SK-N-SH (cell line): Measurements from ENCODE around the gene CRIP3. TPM values are rescaled to one million over a fixed set of nuclear protein-coding genes. Genes with fewer than 3 reads are reported as not detected.

ENCODE experiments used
- CTCF ChIA-PET: fragments of 300-600, 350-600 bp; formaldehyde crosslinking; extraction: SDS; loops from one replicate; lab custom pipeline; 2021; lab: Yijun Ruan, JAX
- POLR2A ChIA-PET: fragments of 350-600 bp; sonication (Branson Sonifier 250); formaldehyde crosslinking; extraction: SDS; loops from one replicate; lab custom pipeline; 2020; ENCODE audit warnings: antibody characterized with exemption, inconsistent platforms; lab: Yijun Ruan, JAX
- DNase-seq: peaks from one replicate; pipeline ENCODE4 v3.0.0; 2012
- H2AFZ ChIP-seq: fragments of 200-600 bp; sonication (generic); 2 replicates; pipeline ENCODE4 v1.8.1; 2016; ENCODE audit warnings: antibody characterized with exemption, mild to moderate bottlenecking, low read depth
- H3F3A ChIP-seq: fragments of 200-600 bp; sonication (generic); replicated peaks from 2 replicates; pipeline ENCODE3; 2016; ENCODE audit warnings: antibody characterized with exemption, mild to moderate bottlenecking; ENCODE audit not compliant: insufficient read depth
- H3K27ac ChIP-seq, 2 experiments: fragments of 200-500 bp in 1 of 2; fragments of 200-600 bp in 1 of 2; sonication (Bioruptor generic) in 1 of 2; sonication (generic), shearing (Covaris generic) in 1 of 2; 2 replicates each; pipeline versions ENCODE4 v1.5.1 to v1.6.1; 2014 to 2016; ENCODE audit warnings: low read depth in 2 of 2, inconsistent platforms in 1 of 2, low read length in 1 of 2, mild to moderate bottlenecking in 1 of 2, mixed read lengths in 1 of 2
- H3K27me3 ChIP-seq: fragments of 200-600 bp; sonication (generic), shearing (Covaris generic); 2 replicates; pipeline ENCODE4 v1.6.1; 2016; ENCODE audit warnings: mixed run types; ENCODE audit not compliant: insufficient read depth
- H3K36me3 ChIP-seq, 2 experiments: fragments of 200-500 bp in 1 of 2; fragments of 200-600 bp in 1 of 2; sonication (Bioruptor generic) in 1 of 2; sonication (generic) in 1 of 2; replicated peaks in 1 of 2; 2 replicates each; pipeline versions ENCODE3 to v1.5.1; 2014 to 2016; ENCODE audit warnings: low read length in 1 of 2, mild to moderate bottlenecking in 1 of 2; ENCODE audit not compliant: insufficient read depth in 2 of 2, control insufficient read depth in 1 of 2
- H3K4me1 ChIP-seq, 2 experiments: fragments of 200-500 bp in 1 of 2; fragments of 200-600 bp in 1 of 2; sonication (Bioruptor generic) in 1 of 2; sonication (generic), shearing (Covaris generic) in 1 of 2; 2 replicates each; pipeline versions ENCODE4 v1.5.1 to v1.6.1; 2014 to 2016; ENCODE audit warnings: low read depth in 1 of 2, low read length in 1 of 2, mixed run types in 1 of 2; ENCODE audit not compliant: insufficient read depth in 2 of 2, control insufficient read depth in 1 of 2
- H3K4me2 ChIP-seq: fragments of 200-600 bp; sonication (generic), shearing (Covaris generic); 2 replicates; pipeline ENCODE4 v1.6.1; 2017; ENCODE audit warnings: mixed run types
- H3K4me3 ChIP-seq, 2 experiments: fragments of 200-500 bp in 1 of 2; fragments of 200-600 bp in 1 of 2; sonication (Bioruptor generic) in 1 of 2; sonication (generic), shearing (Covaris generic) in 1 of 2; 2 replicates each; pipeline versions ENCODE4 v1.5.1 to v1.8.1; 2014 to 2016; ENCODE audit warnings: low read depth in 2 of 2, inconsistent platforms in 1 of 2, low read length in 1 of 2, mild to moderate bottlenecking in 1 of 2, mixed read lengths in 1 of 2, moderate library complexity in 1 of 2
- H3K79me2 ChIP-seq: fragments of 200-600 bp; sonication (generic); 2 replicates; pipeline ENCODE4 v1.8.1; 2017; ENCODE audit warnings: mild to moderate bottlenecking; ENCODE audit not compliant: insufficient read depth
- H3K9ac ChIP-seq: fragments of 200-600 bp; sonication (generic); 2 replicates; pipeline ENCODE4 v1.6.1; 2017; ENCODE audit warnings: mixed run types
- H3K9me2 ChIP-seq: fragments of 200-600 bp; sonication (generic); 2 replicates; pipeline ENCODE4 v1.6.1; 2017; ENCODE audit warnings: mixed run types
- H3K9me3 ChIP-seq: fragments of 200-600 bp; sonication (generic); 2 replicates; pipeline ENCODE4 v1.6.1; 2017; ENCODE audit warnings: mixed run types, mild to moderate bottlenecking, moderate library complexity
- H4K20me1 ChIP-seq: fragments of 200-600 bp; sonication (generic); 2 replicates; pipeline ENCODE4 v1.6.1; 2017; ENCODE audit warnings: mild to moderate bottlenecking, mixed run types; ENCODE audit not compliant: insufficient read depth
- EP300 ChIP-seq, 2 experiments: IDR thresholded peaks; 2 replicates each; pipeline versions ENCODE4 v1.4.0 to v1.6.1; 2012; ENCODE audit warnings: borderline replicate concordance in 1 of 2, low read depth in 1 of 2, low read length in 1 of 2
- EZH2phosphoT487 ChIP-seq: fragments of 200-600 bp; sonication (generic); IDR thresholded peaks from 2 replicates; pipeline ENCODE4 v1.6.1; 2017; ENCODE audit warnings: low read depth, mixed run types, mild to moderate bottlenecking, antibody characterized with exemption, moderate library complexity, borderline replicate concordance
- FOXJ3 ChIP-seq: sonication (generic); formaldehyde crosslinking; IDR thresholded peaks from 2 replicates; pipeline ENCODE4 v1.5.1; 2020; ENCODE audit warnings: mild to moderate bottlenecking, missing genetic modification reagents
- FOXM1 ChIP-seq: IDR thresholded peaks from 2 replicates; pipeline ENCODE4 v1.4.0; 2012; ENCODE audit warnings: low read depth, mild to moderate bottlenecking
- GABPA ChIP-seq: IDR thresholded peaks from 2 replicates; pipeline ENCODE4 v1.4.0; 2012; ENCODE audit warnings: low read depth, mild to moderate bottlenecking
- MAX ChIP-seq: IDR thresholded peaks from 2 replicates; pipeline ENCODE4 v1.4.0; 2012; ENCODE audit warnings: low read depth
- MEF2A ChIP-seq: IDR thresholded peaks from 2 replicates; pipeline ENCODE4 v1.4.0; 2012; ENCODE audit warnings: low read depth, borderline replicate concordance
- NFIC ChIP-seq: IDR thresholded peaks from 2 replicates; pipeline ENCODE4 v1.4.0; 2012; ENCODE audit warnings: borderline replicate concordance
- RAD21 ChIP-seq: IDR thresholded peaks from 2 replicates; pipeline ENCODE4 v1.6.1; 2012; ENCODE audit warnings: mild to moderate bottlenecking, low read length
- RFX5 ChIP-seq: IDR thresholded peaks from 2 replicates; pipeline ENCODE4 v1.6.1; 2012; ENCODE audit warnings: mild to moderate bottlenecking, improper control_type of control experiment, low read length
- SIN3A ChIP-seq: IDR thresholded peaks from 2 replicates; pipeline ENCODE4 v1.6.1; 2012; ENCODE audit warnings: low read depth, mild to moderate bottlenecking, low read length, moderate library complexity, borderline replicate concordance
- SMC3 ChIP-seq: IDR thresholded peaks from 2 replicates; pipeline ENCODE4 v1.6.1; 2012; ENCODE audit warnings: low read depth, low read length, improper control_type of control experiment
- TAF1 ChIP-seq: IDR thresholded peaks from 2 replicates; pipeline ENCODE4 v1.6.1; 2012; ENCODE audit warnings: low read depth, mild to moderate bottlenecking, low read length, moderate library complexity, borderline replicate concordance
- TCF12 ChIP-seq: IDR thresholded peaks from 2 replicates; pipeline ENCODE4 v1.4.0; 2012
- ZBTB33 ChIP-seq: IDR thresholded peaks from 2 replicates; pipeline ENCODE4 v1.4.0; 2012; ENCODE audit warnings: low read depth, borderline replicate concordance
- WGBS: methylation state at CpG from one replicate; pipeline ENCODE4 v1.1.6; 2017; ENCODE audit warnings: low lambda C conversion rate; 5-methylcytosine and 5-hydroxymethylcytosine counted together
- polyA plus RNA-seq, 3 experiments: library from polyadenylated mRNA; depleted of rRNA; stranded (reverse); fragments of >200 nt; gene quantifications; 2 replicates each; pipeline ENCODE4 v1.2.3, GENCODE V29; 2012
- TF ChIP-seq, protein P1 (sequence below): fragments of 200-600 bp; sonication (generic); IDR thresholded peaks from 2 replicates; pipeline ENCODE4 v1.6.1; 2017; ENCODE audit warnings: antibody characterized with exemption, mild to moderate bottlenecking, moderate library complexity
- TF ChIP-seq, protein P2 (sequence below): IDR thresholded peaks from 2 replicates; pipeline ENCODE4 v1.6.1; 2012; ENCODE audit warnings: mild to moderate bottlenecking, low read depth, low read length, moderate library complexity

The CRIP3 gene
- polyA plus RNA-seq, 1 of the 3 experiments (the other 2 are of a cell fraction) = not detected

GRCh38 chr6:43306086-43306485 is 2.5 kb downstream of the CRIP3 start:
- Histone ChIP-seq H3K9me3 (no peaks in the 10 kb centered on the region), H3K9ac (no peak overlapping the region), H2AFZ (no peak overlapping the region), H3K4me2 (no peak overlapping the region), H3K4me3 (no peak overlapping the region), H3K36me3 (no peaks in the 10 kb centered on the region)
- WGBS = 89% methylated on average over 5 of the region's 7 CpGs
- DNase-seq = no peak
- no peak for TF ChIP-seq ZBTB33
- no peak for TF ChIP-seq FOXJ3 (CRISPR knock-in tag)
- TF ChIP-seq TAF1 = no peak
- no peak for TF ChIP-seq RFX5
- TF ChIP-seq NFIC = no peak
- TF ChIP-seq SMC3 = no peak
- TF ChIP-seq RAD21 = no peak
- TF ChIP-seq, protein P1, sequence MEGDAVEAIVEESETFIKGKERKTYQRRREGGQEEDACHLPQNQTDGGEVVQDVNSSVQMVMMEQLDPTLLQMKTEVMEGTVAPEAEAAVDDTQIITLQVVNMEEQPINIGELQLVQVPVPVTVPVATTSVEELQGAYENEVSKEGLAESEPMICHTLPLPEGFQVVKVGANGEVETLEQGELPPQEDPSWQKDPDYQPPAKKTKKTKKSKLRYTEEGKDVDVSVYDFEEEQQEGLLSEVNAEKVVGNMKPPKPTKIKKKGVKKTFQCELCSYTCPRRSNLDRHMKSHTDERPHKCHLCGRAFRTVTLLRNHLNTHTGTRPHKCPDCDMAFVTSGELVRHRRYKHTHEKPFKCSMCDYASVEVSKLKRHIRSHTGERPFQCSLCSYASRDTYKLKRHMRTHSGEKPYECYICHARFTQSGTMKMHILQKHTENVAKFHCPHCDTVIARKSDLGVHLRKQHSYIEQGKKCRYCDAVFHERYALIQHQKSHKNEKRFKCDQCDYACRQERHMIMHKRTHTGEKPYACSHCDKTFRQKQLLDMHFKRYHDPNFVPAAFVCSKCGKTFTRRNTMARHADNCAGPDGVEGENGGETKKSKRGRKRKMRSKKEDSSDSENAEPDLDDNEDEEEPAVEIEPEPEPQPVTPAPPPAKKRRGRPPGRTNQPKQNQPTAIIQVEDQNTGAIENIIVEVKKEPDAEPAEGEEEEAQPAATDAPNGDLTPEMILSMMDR = no peak
- TF ChIP-seq FOXM1 = no peak
- TF ChIP-seq GABPA = no peak
- no peak for TF ChIP-seq MAX
- TF ChIP-seq, all 33 proteins: peak for 0
- ChIA-PET POLR2A (no interaction called here), CTCF (interaction anchor here (0.6 to 1.5 kb wide), 3 partner anchors 28 to 81 kb away, joined by 3 to 5 read pairs (median 3); partner anchors contain the start of gene DNPH1)
- no peak overlapping the region for H3K27ac ChIP-seq
- H4K20me1 ChIP-seq = no peaks in the 10 kb centered on the region
- no peaks in the 10 kb centered on the region for H3F3A ChIP-seq
- no peaks in the 10 kb centered on the region; a peak in 1 of 4 replicates for H3K4me1 ChIP-seq
- H3K27me3 ChIP-seq = no peaks in the 10 kb centered on the region
- no peaks in the 10 kb centered on the region for H3K9me2 ChIP-seq
- H3K79me2 ChIP-seq = no peaks in the 10 kb centered on the region

DNA sequence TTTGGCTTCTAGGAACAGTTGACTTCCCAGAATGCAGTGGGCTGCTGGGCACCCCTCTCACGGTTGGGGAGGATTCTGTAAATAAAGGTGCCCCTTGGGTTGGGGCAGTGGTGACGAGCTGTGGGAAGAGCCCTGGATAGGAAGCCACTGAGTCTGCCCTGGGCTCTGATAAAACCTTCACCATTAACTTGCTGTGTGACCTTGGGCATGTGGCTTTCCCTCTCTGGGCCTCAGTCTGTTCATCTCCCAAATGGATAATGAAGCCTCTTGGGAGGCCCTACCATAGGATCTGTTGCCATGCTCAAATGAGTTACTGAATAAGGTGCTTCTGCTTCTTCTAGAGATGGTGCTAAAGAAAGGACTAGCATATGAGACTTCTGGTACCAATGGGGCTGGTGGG is 3.7 kb downstream of the CRIP3 start:
- Histone ChIP-seq H3K4me3 (no peak overlapping the region), H3K4me1 (peaks cover 0 to under 1% of the 10 kb centered on the region in 2 experiments; a peak in 1 of 4 replicates), H3F3A (no peaks in the 10 kb centered on the region), H3K4me2 (no peak overlapping the region), H3K9me3 (no peaks in the 10 kb centered on the region), H3K27me3 (no peaks in the 10 kb centered on the region), H3K36me3 (no peaks in the 10 kb centered on the region), H3K79me2 (no peaks in the 10 kb centered on the region), H2AFZ (no peak overlapping the region), H3K27ac (no peak overlapping the region), H4K20me1 (no peaks in the 10 kb centered on the region), H3K9ac (no peak overlapping the region), H3K9me2 (no peaks in the 10 kb centered on the region)
- DNase-seq = no peak
- WGBS = 81% methylated on average over 2 of the region's 2 CpGs
- POLR2A ChIA-PET = no interaction called here
- CTCF ChIA-PET = interaction anchor here (1.4 kb wide), 1 partner anchor 9 kb away, joined by 3 read pairs; no protein-coding TSS in a partner anchor
- TF ChIP-seq EZH2phosphoT487 (no peak), TCF12 (no peak), EP300 (IDR thresholded peaks at IDR 0.05; ENCODE audit: borderline replicate concordance in 1 of 2, low read depth in 1 of 2, low read length in 1 of 2) (no peak), FOXJ3 (CRISPR knock-in tag) (no peak), SIN3A (no peak), MAX (no peak), MEF2A (no peak)
- TF ChIP-seq, protein P2, sequence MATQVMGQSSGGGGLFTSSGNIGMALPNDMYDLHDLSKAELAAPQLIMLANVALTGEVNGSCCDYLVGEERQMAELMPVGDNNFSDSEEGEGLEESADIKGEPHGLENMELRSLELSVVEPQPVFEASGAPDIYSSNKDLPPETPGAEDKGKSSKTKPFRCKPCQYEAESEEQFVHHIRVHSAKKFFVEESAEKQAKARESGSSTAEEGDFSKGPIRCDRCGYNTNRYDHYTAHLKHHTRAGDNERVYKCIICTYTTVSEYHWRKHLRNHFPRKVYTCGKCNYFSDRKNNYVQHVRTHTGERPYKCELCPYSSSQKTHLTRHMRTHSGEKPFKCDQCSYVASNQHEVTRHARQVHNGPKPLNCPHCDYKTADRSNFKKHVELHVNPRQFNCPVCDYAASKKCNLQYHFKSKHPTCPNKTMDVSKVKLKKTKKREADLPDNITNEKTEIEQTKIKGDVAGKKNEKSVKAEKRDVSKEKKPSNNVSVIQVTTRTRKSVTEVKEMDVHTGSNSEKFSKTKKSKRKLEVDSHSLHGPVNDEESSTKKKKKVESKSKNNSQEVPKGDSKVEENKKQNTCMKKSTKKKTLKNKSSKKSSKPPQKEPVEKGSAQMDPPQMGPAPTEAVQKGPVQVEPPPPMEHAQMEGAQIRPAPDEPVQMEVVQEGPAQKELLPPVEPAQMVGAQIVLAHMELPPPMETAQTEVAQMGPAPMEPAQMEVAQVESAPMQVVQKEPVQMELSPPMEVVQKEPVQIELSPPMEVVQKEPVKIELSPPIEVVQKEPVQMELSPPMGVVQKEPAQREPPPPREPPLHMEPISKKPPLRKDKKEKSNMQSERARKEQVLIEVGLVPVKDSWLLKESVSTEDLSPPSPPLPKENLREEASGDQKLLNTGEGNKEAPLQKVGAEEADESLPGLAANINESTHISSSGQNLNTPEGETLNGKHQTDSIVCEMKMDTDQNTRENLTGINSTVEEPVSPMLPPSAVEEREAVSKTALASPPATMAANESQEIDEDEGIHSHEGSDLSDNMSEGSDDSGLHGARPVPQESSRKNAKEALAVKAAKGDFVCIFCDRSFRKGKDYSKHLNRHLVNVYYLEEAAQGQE = no peak
- TF ChIP-seq, protein P1 = no peak
